ENCODE measurements around the gene ITPR1. TPM values are rescaled to one million over a fixed set of nuclear protein-coding genes. Genes with fewer than 3 reads are reported as not detected.

Gene ITPR1
- total and polyA plus RNA-seq, 10 of the 15 experiments (the other 5 are each of a cell fraction or from before 2014, with no cell fraction given) = 12.2 to 239 (median 28.4) TPM

GRCh38 chr3:4462369-4463040 is 30.6 kb upstream of the ITPR1 start (continued):
- TF ChIP-seq IRF3 (IDR thresholded peaks at IDR 0.05) (no peak), E4F1 (IDR thresholded peaks at IDR 0.05; ENCODE audit: borderline replicate concordance, partially characterized antibody) (no peak), BACH1 (IDR thresholded peaks at IDR 0.05; ENCODE audit: borderline replicate concordance) (no peak)

GRCh38 chr3:4464576-4464975 is 28.6 kb upstream of the ITPR1 start:
- DNase-seq (ENCODE audit: low read depth, low spot score) (no peak), FAIRE-seq (no peak), ATAC-seq (no peak)
- Histone ChIP-seq H3K4me1 (ENCODE audit: control insufficient read depth, insufficient read depth, low read length) (peaks cover 8% of the 10 kb centered on the region), H3K4me3 (no peak overlapping the region), H3K27me3 (replicated peaks in 1 of 2; ENCODE audit: control insufficient read depth in 2 of 2, insufficient read depth in 2 of 2, low read length in 1 of 2) (no peaks in the 10 kb centered on the region), H3K9ac (ENCODE audit: control insufficient read depth, insufficient read depth, low read length) (no peak overlapping the region), H3K4me2 (ENCODE audit: control insufficient read depth, insufficient read depth) (no peak overlapping the region), H3K27ac (ENCODE audit: control insufficient read depth, insufficient read depth) (no peak overlapping the region), H2AFZ (ENCODE audit: control insufficient read depth, low read depth, low read length) (no peak overlapping the region), H3K79me2 (ENCODE audit: control insufficient read depth, insufficient read depth, low read length) (peaks cover 5% of the 10 kb centered on the region), H3K9me3 (replicated peaks; ENCODE audit: control insufficient read depth, insufficient read depth, low read length) (no peaks in the 10 kb centered on the region), H4K20me1 (ENCODE audit: control insufficient read depth, insufficient read depth) (no peaks in the 10 kb centered on the region), H3K36me3 (ENCODE audit: control insufficient read depth in 2 of 2, insufficient read depth in 2 of 2, low read length in 1 of 2) (no peaks in the 10 kb centered on the region)
- POLR2A ChIA-PET = interaction anchor here (0.7 kb wide), 1 partner anchor 548 kb away, joined by 3 read pairs; no protein-coding TSS in a partner anchor
- CTCF ChIA-PET = no interaction called here
- TF ChIP-seq RCOR1 (conservative IDR thresholded peaks at IDR 0.05; ENCODE audit: low read depth, low read length) = no peak
- TF ChIP-seq CHD2 (IDR thresholded peaks at IDR 0.05; ENCODE audit: borderline replicate concordance, low read depth, low read length) = no peak
- TF ChIP-seq NBN (IDR thresholded peaks at IDR 0.05) = no peak
- no peak for TF ChIP-seq BCL11A (IDR thresholded peaks at IDR 0.05; ENCODE audit: low read depth, low read length)
- no peak for TF ChIP-seq RBBP5 (conservative IDR thresholded peaks at IDR 0.05)
- no peak for TF ChIP-seq ZBTB40 (IDR thresholded peaks at IDR 0.05; ENCODE audit: borderline replicate concordance)
- no peak for TF ChIP-seq IRF5 (IDR thresholded peaks at IDR 0.05; ENCODE audit: borderline replicate concordance)
- TF ChIP-seq HDAC2 (IDR thresholded peaks at IDR 0.05) = no peak
- TF ChIP-seq ZNF384 (IDR thresholded peaks at IDR 0.05; ENCODE audit: borderline replicate concordance, low read depth, low read length) = no peak
- SMC1A ChIA-PET (ENCODE audit: uncharacterized antibody, unreplicated experiment) = no interaction called here
- TSS peak; percentile 41 for BruUV-seq (replicated peaks)
- intact Hi-C loops (cut with micrococcal nuclease; ENCODE audit: unreplicated experiment) (no loop called here), in situ Hi-C loops (cut with MboI) (no loop called here)
- WGBS (ENCODE audit: insufficient coverage, insufficient replicate concordance, low lambda C conversion rate, missing lambda C conversion rate) = 95% methylated on average over 1 of the region's 1 CpG
- RAD21 ChIA-PET (ENCODE audit: unreplicated experiment) = no interaction called here

Data from GM12878 (cell line).